AG08395 (cell line): ENCODE results near the gene BCL2.

Experiments used
- DNase-seq: peaks from one replicate; pipeline ENCODE4 v3.0.0; 2012; ENCODE audit warnings: mixed read lengths, low spot score

BCL2 gene

DNA sequence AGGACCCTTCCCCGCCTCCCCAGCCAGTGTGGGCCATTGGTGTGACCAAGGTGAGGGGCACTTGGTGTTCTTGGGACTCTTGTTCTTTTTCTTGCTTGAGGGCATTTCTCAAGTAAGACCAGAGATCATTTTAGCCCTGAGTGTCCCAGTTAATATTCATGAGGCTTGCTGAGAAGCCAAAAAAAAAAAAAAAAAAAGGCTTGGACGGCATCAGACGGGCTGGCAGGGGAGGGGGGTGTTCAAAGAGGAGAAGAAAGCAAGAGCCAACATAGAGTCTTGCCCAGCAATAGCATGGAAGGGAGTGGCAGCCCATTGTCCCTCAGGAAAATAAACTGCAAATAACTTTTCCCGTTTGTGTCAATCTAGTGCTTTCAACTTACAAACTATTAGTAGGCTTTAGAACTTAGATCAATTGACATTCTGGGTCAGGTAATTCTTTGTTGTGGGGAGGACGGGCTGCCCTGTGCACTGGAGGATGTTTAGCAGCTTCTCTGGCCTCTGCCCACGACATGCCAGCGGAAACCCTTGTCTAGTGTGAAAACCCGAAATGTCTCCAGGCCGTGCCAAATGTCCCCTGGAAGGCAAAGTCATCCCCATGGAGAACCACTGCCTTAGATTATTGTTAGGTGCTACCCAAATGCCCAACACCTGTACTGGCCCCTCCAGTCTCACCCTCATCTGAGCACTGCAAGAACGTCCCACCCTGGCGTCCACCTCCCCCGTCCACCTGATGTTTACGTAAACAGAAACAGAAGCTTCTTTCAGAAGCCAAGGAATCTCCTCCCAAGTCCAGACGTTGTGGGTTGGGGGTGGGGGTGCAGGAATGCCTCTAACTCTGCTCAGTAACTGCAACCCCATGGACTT is 163.4 kb downstream of the BCL2 start:
- no peak for DNase-seq

DNA sequence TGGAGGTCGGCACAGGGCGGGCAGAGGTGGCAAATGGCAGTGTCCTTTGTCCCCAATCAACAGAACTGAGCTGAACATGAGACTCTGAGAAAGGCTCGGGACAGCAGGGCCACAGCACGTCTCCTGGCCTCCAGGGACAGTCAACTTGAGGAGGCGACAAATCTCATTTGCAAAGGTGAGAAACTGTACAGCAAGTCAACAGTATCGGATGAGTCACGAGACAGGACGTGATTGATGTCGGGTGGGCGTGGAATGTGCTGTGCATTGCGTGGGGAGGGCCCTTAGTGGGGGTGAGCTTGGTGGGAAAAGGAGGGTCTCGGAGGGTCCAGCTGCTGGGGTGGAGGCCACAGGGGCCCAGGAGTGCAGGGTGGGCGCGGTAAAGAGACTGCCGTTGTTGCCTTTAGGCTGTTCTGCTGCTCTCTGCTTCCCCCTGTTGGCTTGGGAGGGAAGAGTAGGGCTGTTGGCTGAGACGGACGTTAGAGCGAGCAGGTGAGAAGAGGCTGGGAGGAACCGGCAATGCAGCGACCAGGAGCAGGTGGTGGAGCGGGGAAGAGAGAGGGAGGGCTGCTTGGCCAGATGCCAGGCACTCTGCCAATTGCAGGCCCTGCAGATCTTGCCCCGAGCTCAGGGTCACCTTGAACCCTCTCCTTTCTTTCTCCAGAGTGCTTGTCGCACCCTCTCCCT is 164.3 kb downstream of the BCL2 start:
- DNase-seq, result no peak

DNA sequence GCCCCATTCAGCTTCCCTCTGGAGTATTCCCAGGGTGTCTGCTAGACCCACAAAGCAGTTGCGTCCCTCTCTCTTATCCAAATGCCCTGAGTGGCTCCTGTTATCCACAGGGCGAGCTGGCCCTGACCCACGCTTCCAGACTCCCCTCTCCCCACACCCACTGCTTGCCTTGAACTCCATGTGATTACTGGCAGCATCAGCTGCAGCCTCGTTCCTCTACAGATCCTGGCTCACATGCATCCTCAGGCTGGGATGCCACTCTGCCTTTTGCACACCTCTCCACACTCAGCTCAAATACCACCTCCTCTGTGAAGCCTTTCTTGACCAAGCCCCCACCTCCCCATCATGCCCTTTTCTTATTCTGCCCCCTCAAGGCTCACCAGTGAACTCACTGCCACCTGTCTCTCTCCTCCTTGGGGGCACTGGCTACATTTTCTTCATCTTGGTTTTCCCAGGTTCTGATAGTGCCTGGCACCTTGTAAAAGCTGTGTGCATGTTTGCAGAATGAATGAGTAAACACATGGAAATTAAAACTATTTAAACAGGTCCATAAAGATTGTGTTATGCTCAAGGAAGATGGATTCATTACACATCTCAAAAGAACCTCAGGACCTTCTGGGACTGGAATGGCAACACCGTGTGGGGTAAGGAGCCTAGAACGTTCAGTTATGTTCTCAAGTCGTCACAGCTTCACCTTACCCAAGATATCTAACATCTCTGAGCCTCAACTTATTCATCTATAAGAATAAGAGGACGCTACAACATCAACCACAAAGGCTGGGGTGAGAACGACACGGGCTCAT is 165.0 kb downstream of the BCL2 start:
- DNase-seq, result no peak

DNA sequence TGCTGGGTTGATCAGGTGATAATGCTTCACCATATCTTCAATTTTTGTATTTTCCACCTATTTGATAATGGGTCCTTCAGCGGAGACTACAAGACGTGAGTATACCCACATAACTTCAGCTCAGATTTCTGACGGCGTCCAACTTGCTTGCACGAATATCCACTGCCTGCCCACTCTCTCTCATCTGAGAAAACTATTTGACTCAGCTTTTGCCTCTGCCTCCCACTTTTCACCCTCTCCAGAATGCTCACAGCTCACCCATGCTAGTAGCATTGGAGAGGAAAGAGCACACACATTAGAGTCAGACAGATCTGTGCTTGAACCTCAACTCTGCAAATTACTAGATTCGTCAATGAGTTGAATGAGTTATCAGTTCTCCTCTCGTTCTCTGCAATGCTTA is 166.8 kb downstream of the BCL2 start:
- DNase-seq, result no peak

DNA sequence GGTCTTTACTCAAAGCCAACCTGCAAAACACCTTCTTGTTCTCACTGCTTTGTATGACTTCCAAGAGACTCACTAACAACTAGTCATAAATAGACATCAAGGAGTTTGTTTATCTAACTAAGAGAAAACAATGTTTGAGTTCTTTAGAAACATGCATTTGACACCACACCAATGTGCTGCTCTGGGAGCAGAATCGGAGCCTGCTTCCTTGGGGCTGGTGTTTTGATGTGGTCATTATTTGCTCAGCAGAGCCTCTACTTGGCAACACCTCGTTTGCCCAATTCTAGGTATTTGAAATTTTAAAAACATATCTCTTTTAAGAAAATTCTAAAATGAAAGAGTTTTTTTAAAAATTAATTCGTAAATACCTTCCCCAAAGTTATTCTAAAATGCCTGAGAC is 167.5 kb downstream of the BCL2 start:
- DNase-seq, result no peak

DNA sequence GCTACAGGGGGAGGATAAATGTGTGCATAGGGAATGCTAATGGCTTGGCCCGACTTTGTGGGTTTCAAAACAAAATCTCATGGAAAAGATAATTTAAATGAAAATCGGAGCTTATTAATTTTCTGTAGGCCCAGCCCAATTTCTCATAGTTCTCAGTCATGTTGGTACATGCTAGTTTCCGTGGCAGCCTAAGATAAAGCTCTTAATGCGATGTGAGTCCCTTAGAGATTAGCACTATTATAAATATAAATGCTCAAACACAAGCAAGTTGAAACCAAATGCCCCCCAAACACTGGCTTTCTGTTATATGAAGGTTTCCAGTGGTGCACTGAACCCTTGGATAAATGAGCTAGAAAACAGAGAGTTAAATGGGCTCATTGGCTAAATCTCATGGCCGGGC is 168.0 kb downstream of the BCL2 start:
- DNase-seq, result no peak

DNA sequence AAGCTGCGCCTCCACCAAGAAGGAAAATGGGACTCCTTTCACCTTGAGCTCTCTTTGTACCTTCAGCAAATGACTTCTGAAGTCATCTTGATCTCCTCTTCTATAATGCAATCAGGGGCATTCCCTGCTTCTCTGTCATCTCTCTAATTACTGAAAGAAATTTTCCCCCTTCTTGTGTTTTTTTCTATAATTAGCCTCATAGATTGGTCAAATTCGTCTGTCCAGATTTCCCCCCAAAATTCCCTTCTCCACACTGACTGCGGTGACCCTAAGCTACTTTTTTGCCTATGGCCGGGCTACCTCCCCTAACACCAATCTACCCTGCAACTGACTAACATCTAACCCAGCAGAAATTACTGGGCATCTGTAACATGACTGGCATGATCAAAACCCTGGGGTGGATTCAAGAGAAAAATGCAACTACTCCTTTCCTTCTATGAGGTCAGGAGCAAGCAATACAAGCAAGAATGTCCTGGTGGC is 168.6 kb downstream of the BCL2 start:
- DNase-seq, result no peak

DNA sequence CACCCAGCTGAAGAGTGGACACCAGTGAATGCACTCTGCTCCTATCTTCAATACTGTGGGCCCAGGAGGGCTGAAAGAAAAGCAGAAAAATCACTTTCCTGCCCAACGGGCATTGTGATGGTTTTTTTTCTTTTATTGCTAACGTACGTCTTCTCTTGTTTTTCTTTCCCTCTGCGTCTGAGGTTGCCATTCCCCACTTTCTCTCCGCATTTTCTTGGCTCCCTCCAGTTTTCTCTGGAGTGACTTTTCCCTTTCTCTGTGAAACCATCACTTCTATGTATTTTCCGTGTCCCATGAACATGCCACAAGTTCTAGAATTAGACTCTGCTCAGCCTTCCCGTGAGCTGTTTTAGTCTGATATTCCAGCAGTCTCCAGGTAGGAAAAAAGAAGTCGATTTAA is 169.2 kb downstream of the BCL2 start:
- no peak for DNase-seq

GRCh38 chr18:63149302-63149587 is 170.3 kb downstream of the BCL2 start:
- DNase-seq, result no peak

GRCh38 chr18:63148449-63149301 is 170.9 kb downstream of the BCL2 start:
- DNase-seq, result peak; percentile 85

GRCh38 chr18:63147973-63148372 is 171.6 kb downstream of the BCL2 start:
- no peak for DNase-seq

DNA sequence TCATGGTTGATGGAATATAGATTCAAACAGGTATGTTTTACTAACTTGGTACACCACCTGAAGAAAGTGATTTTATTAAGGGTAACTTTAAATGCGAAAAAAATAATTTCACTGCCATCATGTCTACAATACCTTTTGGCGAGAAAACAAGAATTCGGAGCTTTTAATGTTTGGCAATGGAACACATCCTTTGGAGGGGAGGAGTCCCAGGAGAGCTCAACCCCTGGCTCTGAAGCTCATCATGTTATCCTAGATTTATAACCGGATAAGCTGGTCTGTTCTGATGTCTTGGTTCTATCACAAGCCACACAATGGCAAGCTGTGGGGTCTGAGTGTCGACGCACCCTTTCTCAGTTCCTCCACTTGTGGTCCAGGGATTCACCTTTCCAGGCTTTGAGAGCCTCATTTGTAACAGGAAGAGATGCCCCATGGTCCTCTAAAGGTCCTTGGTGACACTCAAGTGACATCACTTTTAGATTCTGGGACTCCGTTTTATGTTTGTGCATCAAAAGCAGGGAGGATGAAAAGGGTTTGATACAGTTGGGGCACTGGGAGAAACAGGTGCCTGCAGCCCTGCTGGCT is 172.7 kb downstream of the BCL2 start:
- no peak for DNase-seq

DNA sequence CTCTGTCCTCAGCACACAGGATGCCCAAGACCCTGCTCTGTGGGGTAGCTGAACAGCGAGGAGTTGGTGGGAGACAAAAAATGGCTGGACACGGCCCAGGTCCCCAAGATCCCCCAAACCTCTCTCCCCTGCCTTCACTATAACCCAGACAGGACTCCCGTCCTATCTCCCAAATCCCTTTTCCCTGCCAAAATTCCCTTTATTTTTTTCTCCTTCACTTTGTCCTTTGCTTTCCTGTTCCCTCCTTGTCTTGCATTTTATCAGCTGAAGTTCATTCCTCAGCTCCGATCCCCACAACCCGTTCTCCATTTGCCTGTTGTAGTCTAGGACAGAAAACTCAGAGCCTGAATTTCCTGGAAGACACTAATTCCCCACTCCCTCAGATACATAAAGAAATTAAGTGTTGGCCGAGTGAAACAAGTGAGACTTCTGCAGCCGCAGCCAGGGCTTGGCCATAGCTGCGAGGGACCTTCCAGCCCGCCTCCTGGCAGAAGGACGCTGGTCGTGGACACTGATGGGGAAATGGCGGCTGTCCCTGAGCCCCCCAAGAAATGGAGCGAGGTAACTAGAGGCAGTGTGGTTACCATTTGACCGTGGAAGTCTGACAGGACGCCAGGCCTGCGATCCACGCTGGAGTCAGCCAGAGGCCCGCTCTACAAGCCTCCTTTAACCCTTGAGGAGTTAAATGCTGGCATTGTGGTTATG is 173.6 kb downstream of the BCL2 start:
- DNase-seq, result no peak

- DNase-seq, result no peak
Observed at GRCh38 chr18:63145166-63145850, 174.3 kb downstream of the BCL2 start.

- no peak for DNase-seq
Observed at GRCh38 chr18:63144748-63145147, 174.8 kb downstream of the BCL2 start.

DNA sequence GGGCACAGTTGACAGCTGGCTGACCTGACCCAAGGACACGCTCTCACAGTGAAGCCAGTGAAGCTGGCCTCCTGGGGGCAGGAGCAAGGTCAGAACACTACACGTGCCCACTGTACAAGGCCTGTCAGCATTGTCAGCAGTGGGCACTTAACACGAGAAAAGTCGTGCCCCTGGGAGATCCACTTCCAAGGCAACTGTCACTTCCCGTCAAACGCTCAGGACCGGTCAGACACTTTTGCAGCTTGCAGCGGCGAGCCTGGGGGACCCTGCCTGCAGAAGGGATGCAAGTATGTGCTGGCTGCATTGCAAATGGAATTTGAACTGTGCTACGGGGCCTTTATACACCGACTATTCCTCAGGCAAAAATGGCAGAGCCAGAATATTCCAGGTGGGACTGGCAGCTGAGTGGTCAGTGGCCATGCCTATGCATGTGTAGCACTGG is 176.2 kb downstream of the BCL2 start:
- no peak for DNase-seq

DNA sequence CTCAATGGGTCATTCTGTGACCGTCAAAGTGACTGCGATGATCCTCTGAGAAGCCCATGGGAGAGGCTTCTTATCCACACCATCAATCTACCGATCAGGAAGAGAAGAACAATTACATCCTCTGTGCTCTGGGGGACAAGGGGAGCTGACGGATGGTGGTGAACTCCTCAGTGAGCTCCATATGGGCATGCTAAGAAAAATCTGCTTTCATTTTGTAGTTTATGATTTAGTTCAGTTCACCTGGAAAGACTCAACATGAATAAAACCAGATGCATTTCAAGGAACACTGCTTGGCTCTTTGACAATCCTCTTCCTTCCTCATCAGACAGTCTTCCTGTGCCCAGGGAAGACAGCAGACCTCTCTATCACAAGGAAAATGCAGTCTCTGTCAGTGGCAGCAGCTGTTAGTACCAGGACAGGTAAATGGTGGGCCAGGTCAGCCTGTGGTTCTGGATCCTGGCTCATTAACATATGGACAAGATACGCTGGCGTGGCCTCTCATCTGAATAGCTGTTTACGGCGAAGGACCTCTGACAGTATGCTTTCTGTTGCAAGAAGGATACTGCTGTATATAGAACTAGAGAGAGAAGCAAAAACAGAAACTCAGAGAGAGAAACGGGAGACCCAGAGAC is 176.9 kb downstream of the BCL2 start:
- DNase-seq, result no peak

DNA sequence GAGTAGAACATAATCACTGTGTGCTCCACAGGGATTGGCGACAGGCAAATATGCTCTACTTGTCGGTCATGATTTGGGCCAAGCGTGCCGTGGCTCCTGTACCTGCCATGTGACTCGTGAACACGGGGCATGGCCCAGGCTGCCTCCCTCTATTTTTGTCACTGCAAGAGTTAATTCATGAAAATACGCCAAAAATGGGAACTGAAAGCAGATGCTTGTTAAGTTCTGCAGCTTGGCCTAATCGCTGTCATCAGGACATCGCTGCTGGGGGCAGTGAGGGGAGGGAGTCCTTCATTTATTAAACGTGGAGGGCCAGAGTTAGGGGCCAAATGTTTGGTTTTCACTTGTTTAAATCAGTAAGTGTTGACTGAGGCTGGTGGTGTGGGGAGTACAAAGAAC is 177.8 kb downstream of the BCL2 start:
- no peak for DNase-seq

DNA sequence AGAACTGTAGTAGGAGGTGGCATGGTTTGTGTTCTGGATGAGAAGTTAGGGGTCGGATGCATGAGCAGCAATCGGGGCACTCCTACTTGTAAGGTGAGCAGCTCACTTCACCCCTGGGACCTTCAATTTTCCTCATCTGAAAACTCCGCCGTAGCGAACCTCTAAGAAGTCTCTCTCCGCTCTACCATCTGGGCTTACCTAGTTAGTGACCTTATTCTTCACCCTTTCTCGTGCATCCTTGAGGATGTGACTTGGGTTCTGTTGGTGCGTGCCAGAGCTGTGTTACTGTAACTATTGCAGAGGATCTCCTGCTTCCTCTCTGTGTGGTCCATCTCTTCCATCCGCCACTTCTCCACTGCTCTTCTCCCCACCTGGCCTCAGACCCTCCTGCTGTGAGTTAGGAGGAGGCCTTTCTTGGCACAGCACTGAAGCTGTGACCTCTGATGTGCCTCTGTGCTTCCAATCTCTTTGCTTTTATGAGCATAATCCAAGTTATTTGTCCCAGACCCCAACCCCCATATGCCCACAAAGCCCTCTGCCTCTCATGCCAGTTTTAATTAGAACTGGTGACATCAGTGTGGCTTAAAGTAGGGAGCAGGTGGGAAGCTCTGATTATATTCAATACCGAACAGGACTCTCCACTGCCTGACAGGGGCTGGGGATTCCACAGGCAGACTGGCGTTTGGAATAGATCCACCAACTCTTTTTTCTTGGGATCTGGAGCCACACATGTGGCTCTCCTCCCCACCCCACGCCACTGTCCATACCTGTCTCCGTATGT is 178.4 kb downstream of the BCL2 start:
- DNase-seq, result no peak
